Lower leg skin (tissue), 4 donors: Measurements from ENCODE around the gene KCNJ9. TPM values are rescaled to one million over a fixed set of nuclear protein-coding genes. Genes with fewer than 3 reads are reported as not detected.
A peak's percentile ranks its signal among the peaks of the same experiment; 100 is the strongest.

Experiments
- DNase-seq, 2 donors: peaks; one replicate each; pipeline ENCODE4 v3.0.0-alpha.2; 2019; ENCODE audit warnings: low spot score in 2 of 2
- H3K4me3 ChIP-seq: fragments of 200-600 bp; sonication (generic); 2 replicates; pipeline ENCODE4 v1.5.1; 2017; ENCODE audit warnings: mild to moderate bottlenecking, low read depth; ENCODE audit not compliant: poor library complexity, severe bottlenecking
- WGBS, 2 donors: methylation state at CpG; one replicate each; pipeline ENCODE4 v1.1.5; 2018; 5-methylcytosine and 5-hydroxymethylcytosine counted together
- intact Hi-C: fragments of 100-400 bp; cut with DNase I; formaldehyde crosslinking; loops from one replicate; pipeline ENCODE4 v1.15.0; 2023; ENCODE audit warnings: low total_unique reads
- total RNA-seq, 4 donors: library from RNA; depleted of rRNA; stranded (reverse); fragments of >200 nt; gene quantifications; one replicate each; pipeline ENCODE4 v1.1.0, GENCODE V29; 2016
- TF ChIP-seq, protein P1 (sequence below), 3 donors: fragments of 450-650 bp; IDR thresholded peaks; one replicate each; pipeline ENCODE4 v1.5.1; 2016; ENCODE audit warnings: antibody characterized with exemption in 3 of 3, mild to moderate bottlenecking in 3 of 3, moderate library complexity in 2 of 3

Gene KCNJ9
- total RNA-seq, 4 donors from 2014 or later: 0.12 TPM; not detected in 3

DNA sequence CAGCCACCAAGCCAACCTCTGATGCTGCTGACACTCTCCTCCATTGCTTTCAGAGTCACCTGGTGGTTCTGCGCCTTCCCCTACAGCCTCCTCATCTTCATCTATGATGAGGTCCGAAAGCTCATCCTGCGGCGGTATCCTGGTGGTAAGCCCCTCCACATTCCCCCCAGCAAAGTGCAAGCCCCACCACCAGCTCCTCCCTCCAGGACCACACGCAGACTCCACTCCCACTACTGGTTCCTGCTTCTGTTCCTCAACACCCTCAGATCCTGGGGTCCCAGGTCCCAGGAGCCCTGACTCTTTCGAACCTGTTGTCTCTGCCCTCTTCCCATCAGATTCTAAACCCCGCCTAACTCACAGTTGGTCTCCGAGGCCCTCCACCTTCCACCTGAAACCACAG lies 58.5 kb downstream of the KCNJ9 start:
- TF ChIP-seq, protein P1, sequence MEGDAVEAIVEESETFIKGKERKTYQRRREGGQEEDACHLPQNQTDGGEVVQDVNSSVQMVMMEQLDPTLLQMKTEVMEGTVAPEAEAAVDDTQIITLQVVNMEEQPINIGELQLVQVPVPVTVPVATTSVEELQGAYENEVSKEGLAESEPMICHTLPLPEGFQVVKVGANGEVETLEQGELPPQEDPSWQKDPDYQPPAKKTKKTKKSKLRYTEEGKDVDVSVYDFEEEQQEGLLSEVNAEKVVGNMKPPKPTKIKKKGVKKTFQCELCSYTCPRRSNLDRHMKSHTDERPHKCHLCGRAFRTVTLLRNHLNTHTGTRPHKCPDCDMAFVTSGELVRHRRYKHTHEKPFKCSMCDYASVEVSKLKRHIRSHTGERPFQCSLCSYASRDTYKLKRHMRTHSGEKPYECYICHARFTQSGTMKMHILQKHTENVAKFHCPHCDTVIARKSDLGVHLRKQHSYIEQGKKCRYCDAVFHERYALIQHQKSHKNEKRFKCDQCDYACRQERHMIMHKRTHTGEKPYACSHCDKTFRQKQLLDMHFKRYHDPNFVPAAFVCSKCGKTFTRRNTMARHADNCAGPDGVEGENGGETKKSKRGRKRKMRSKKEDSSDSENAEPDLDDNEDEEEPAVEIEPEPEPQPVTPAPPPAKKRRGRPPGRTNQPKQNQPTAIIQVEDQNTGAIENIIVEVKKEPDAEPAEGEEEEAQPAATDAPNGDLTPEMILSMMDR (IDR thresholded peaks at IDR 0.05): no peak
- DNase-seq: peak in 1 of 2 donors; percentile 59
- intact Hi-C loops: no loop called here
- 96% methylated on average over 8 of the region's 8 CpGs for WGBS, 2 donors
- H3K4me3 ChIP-seq: no peak overlapping the region

Other genes with a start within 250 kb of the KCNJ9 start
- 10 to 100 TPM; 14.6 to 54.5 (median 43.1) TPM for gene VSIG8, start 218.9 kb upstream of the KCNJ9 start, total RNA-seq
- gene CFAP45, start 181.4 kb upstream of the KCNJ9 start, total RNA-seq: 1 to 10 TPM in 1 of 4 donors, under 1 TPM in 3; 0.46 to 3.0 (median 0.66) TPM
- 100 to 1,000 TPM; 244 to 413 (median 306) TPM for gene TAGLN2, start 156.0 kb upstream of the KCNJ9 start, total RNA-seq
- 10 to 100 TPM; 17.7 to 29.6 (median 19.6) TPM for gene IGSF9, start 135.9 kb upstream of the KCNJ9 start, total RNA-seq
- gene SLAMF9, start 127.3 kb upstream of the KCNJ9 start, total RNA-seq: not detected
- 1 to 10 TPM; 2.4 to 4.5 (median 3.6) TPM for gene PIGM, start 49.5 kb upstream of the KCNJ9 start, total RNA-seq
- gene KCNJ10, start 11.4 kb upstream of the KCNJ9 start, total RNA-seq: not detected
- gene IGSF8, start 17.1 kb downstream of the KCNJ9 start, total RNA-seq: 10 to 100 TPM; 44.5 to 74.5 (median 54.9) TPM
- gene ATP1A2, start 34.2 kb downstream of the KCNJ9 start, total RNA-seq: 1 to 10 TPM; 1.1 to 5.8 (median 5.0) TPM
- under 1 TPM in 1 of 4 donors, not detected in 3; 0.32 TPM for gene ATP1A4, start 70.1 kb downstream of the KCNJ9 start, total RNA-seq
- under 1 TPM in 2 of 4 donors, not detected in 2; 0.12 to 0.23 TPM for gene CASQ1, start 109.0 kb downstream of the KCNJ9 start, total RNA-seq
- gene PEA15, start 123.8 kb downstream of the KCNJ9 start, total RNA-seq: 10 to 100 TPM; 50.7 to 76.6 (median 60.1) TPM
- 100 to 1,000 TPM in 2 of 4 donors, 10 to 100 TPM in 2; 90.2 to 141 (median 97.9) TPM for gene DCAF8, start 181.0 kb downstream of the KCNJ9 start, total RNA-seq
- 10 to 100 TPM; 33.4 to 52.9 (median 48.2) TPM for gene PEX19, start 203.6 kb downstream of the KCNJ9 start, total RNA-seq